ENCODE measurements around the gene TYMS. TPM values are rescaled to one million over a fixed set of nuclear protein-coding genes. Genes with fewer than 3 reads are reported as not detected.
A peak's percentile ranks its signal among the peaks of the same experiment; 100 is the strongest.

Gene TYMS
- total and polyA plus RNA-seq, 10 donors: 4.4 to 24.7 (median 14.4) TPM

- H3K4me1 ChIP-seq: peaks cover 0 to 36% (median 27%) of the 10 kb centered on the region in 6 donors
- WGBS, 5 donors: 1 to 9% (median 4%) methylated on average over 8 of the region's 8 CpGs
- H3K27ac ChIP-seq: peak overlapping the region; percentile 4 to 87 (median 81)
- intact Hi-C loops (cut with DNase I; ENCODE audit: low total_unique reads): no loop called here
- H3K4me3 ChIP-seq: peak overlapping the region; percentile 50 to 83 (median 71)
- TF ChIP-seq POLR2A (IDR thresholded peaks at IDR 0.05) (no peak), CTCF (IDR thresholded peaks at IDR 0.05 in 8 of 11, conservative IDR thresholded peaks at IDR 0.05 in 3 of 11) (no peak), POLR2AphosphoS5 (IDR thresholded peaks at IDR 0.05) (no peak)
- H3K9me3 ChIP-seq: peaks cover 0 to 12% (median 0%) of the 10 kb centered on the region in 8 donors
- peaks cover 0 to 11% (median under 1%) of the 10 kb centered on the region in 6 donors for H3K36me3 ChIP-seq
- H3K27me3 ChIP-seq (replicated peaks in 1 of 7): peaks cover 0 to 14% (median 0%) of the 10 kb centered on the region in 7 donors
- no peak for DNase-seq
These were observed 53.8 kb downstream of the TYMS start for GRCh38 chr18:711310-711656.

GRCh38 chr18:711657-712400, 54.4 kb downstream of the TYMS start:
- H3K36me3 ChIP-seq: peaks cover 0 to 10% (median 0%) of the 10 kb centered on the region in 6 donors
- TF ChIP-seq POLR2AphosphoS5 (IDR thresholded peaks at IDR 0.05) (peak in 2 of 3 donors; percentile 43 to 66), POLR2A (IDR thresholded peaks at IDR 0.05) (no peak)
- intact Hi-C loops (cut with DNase I; ENCODE audit: low total_unique reads): no loop called here
- peak; percentile 85 for DNase-seq
- peaks cover 0 to 14% (median 0%) of the 10 kb centered on the region in 7 donors for H3K27me3 ChIP-seq (replicated peaks in 1 of 7)
- H3K4me1 ChIP-seq: peaks cover 0 to 36% (median 27%) of the 10 kb centered on the region in 6 donors
- 0% methylated on average over 28 to 42 of the region's 42 CpGs for WGBS, 5 donors
- peak overlapping the region; percentile 4 to 87 (median 81) for H3K27ac ChIP-seq
- H3K4me3 ChIP-seq: peak overlapping the region; percentile 50 to 83 (median 71)
- peaks cover 0 to 12% (median 0%) of the 10 kb centered on the region in 8 donors for H3K9me3 ChIP-seq

- Histone ChIP-seq H3K27me3 (replicated peaks in 1 of 7) (peaks cover 0 to 14% (median 0%) of the 10 kb centered on the region in 7 donors), H3K36me3 (peaks cover 0 to 10% (median 0%) of the 10 kb centered on the region in 6 donors), H3K27ac (peak within 1 kb of the TSS; percentile 4 to 87 (median 81)), H3K4me3 (peak within 1 kb of the TSS; percentile 50 to 83 (median 71)), H3K4me1 (peaks cover 0 to 36% (median 27%) of the 10 kb centered on the region in 6 donors), H3K9me3 (peaks cover 0 to 12% (median 0%) of the 10 kb centered on the region in 8 donors)
- intact Hi-C loops (cut with DNase I; ENCODE audit: low total_unique reads): no loop called here
- TF ChIP-seq POLR2AphosphoS5 (IDR thresholded peaks at IDR 0.05) (peak; percentile 73 to 84 (median 79)), POLR2A (IDR thresholded peaks at IDR 0.05) (peak in 1 of 3 donors; percentile 17), CTCF (IDR thresholded peaks at IDR 0.05 in 8 of 11, conservative IDR thresholded peaks at IDR 0.05 in 3 of 11) (peak; percentile 51 to 92 (median 85))
- 0 to 16% (median 10%) methylated on average over 14 to 91 of the region's 91 CpGs for WGBS, 5 donors
- DNase-seq: peak; percentile 95
These were observed 55.1 kb downstream of the TYMS start, which contains the start of gene ENOSF1 for GRCh38 chr18:712401-713134. Gene ENOSF1, minus strand, starts transcription at chr18:712630. Its CDS starts 43 bp downstream, at chr18:712587.

- peak overlapping the region in 6 of 8 donors; percentile 57 to 83 (median 76) for H3K4me3 ChIP-seq
- peak; percentile 75 for DNase-seq
- intact Hi-C loops (cut with DNase I; ENCODE audit: low total_unique reads): no loop called here
These were observed 55.7 kb downstream of the TYMS start for GRCh38 chr18:713135-713490.

More at GRCh38 chr18:713135-713490, 55.7 kb downstream of the TYMS start:
- H3K9me3 ChIP-seq: peaks cover 0 to 12% (median 0%) of the 10 kb centered on the region in 8 donors
- H3K27ac ChIP-seq: peak overlapping the region in 7 of 8 donors; percentile 78 to 87 (median 83)
- TF ChIP-seq POLR2A (IDR thresholded peaks at IDR 0.05): no peak
- no peak for TF ChIP-seq POLR2AphosphoS5 (IDR thresholded peaks at IDR 0.05)
- TF ChIP-seq CTCF (IDR thresholded peaks at IDR 0.05 in 8 of 11, conservative IDR thresholded peaks at IDR 0.05 in 3 of 11): no peak
- peaks cover 0 to 14% (median 0%) of the 10 kb centered on the region in 7 donors for H3K27me3 ChIP-seq (replicated peaks in 1 of 7)
- H3K36me3 ChIP-seq: peaks cover 0 to 8% (median 0%) of the 10 kb centered on the region in 6 donors
- H3K4me1 ChIP-seq: peaks cover 0 to 36% (median 27%) of the 10 kb centered on the region in 6 donors
- WGBS, 5 donors: 85 to 93% (median 90%) methylated on average over 22 to 23 of the region's 23 CpGs
